ENCODE data around the gene OR4S1.
"Not testable (repeated sequence)": the region's sequence is repeated elsewhere in the genome, so short reads cannot be mapped to it uniquely, and the experiment has no call there.

OR4S1 gene, protein sequence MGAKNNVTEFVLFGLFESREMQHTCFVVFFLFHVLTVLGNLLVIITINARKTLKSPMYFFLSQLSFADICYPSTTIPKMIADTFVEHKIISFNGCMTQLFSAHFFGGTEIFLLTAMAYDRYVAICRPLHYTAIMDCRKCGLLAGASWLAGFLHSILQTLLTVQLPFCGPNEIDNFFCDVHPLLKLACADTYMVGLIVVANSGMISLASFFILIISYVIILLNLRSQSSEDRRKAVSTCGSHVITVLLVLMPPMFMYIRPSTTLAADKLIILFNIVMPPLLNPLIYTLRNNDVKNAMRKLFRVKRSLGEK

DNA sequence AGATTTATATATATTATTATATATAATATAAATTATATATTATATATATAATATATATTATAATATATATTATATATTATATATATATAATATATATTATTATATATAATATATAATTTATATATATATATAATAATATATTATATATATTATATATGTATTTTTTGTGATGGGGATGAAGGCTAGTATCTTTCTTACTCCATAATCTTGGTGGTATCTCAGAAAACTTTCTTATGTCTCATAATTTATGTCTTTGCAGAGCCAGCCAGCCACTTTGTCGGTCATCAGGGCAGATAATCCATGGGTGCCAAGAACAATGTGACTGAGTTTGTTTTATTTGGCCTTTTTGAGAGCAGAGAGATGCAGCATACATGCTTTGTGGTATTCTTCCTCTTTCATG lies at the start of gene OR4S1:
TSS of gene OR4S1 (plus strand) at position 301 of the 400 bp plus-strand sequence. CDS start at position 301, 0 bp downstream.
- no peak for DNase-seq (ENCODE audit: low read depth in 2 of 2)

DNA sequence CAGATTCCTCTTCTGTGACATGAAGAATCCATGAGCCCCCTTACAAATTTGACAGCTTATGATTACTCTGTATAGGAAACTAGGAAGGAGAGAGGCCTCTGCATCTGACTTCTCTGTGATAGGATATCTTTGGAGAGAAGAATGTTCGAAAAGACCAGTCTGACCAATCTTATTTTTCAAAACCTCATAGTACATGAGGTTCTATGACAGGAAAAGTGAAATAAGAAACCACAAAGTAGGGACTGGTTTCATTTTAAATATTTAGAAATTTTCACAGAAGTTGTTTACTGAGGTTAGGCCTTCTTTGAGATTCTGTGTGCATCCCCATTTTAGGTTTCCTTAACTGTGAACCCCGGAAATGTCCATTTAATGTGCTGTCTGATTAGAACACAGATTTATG lies 44.4 kb upstream of the OR4S1 start:
- DNase-seq (ENCODE audit: low read depth in 2 of 2), result no peak

DNA sequence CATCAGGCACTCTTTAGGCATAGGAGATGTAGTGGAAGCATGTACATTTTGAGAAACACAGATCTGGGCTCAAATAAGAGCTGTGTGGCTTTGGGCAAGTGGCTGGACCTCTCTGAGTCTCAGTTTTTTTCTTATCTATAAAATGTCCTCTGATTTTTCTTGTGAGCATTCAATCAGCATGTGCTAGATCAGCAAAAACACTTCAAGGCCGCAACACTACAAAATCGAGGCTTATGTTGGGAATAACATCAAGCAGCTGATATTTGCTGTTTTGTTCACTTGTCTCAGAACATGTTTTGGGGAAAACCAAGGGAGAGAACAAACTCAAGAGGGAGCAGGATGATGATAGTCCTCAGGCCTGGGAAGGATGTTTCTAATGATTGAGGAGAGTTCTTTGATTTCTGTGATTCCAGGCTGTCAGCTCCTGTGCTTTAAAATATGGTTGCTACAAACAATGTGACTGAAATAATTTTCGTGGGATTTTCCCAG lies 42.6 kb upstream of the OR4S1 start, which contains the start of gene OR4X1:
TSS of gene OR4X1 (plus strand) at position 439 of the 489 bp plus-strand sequence. CDS start at position 439, 0 bp downstream.
- no peak for DNase-seq (ENCODE audit: low read depth in 2 of 2)

DNA sequence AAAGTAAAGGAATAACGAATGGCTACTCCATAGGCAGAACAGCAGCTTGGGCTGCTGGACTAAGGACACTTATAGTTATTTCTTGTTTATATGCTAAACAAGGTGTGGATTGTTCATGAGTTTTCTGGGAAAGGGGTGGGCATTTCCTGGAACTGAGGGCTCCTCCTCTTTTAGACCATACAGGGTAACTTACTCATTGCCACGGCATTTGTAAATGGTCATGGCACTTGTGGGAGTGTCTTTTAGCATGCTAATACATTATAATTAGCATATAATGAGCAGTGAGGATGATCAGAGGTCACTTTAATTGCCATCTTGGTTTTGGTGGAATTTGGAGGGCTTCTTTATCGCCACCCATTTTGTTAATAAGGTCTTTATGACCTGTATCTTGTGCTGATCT lies 35.4 kb upstream of the OR4S1 start:
- DNase-seq (ENCODE audit: low read depth in 2 of 2), result no peak

DNA sequence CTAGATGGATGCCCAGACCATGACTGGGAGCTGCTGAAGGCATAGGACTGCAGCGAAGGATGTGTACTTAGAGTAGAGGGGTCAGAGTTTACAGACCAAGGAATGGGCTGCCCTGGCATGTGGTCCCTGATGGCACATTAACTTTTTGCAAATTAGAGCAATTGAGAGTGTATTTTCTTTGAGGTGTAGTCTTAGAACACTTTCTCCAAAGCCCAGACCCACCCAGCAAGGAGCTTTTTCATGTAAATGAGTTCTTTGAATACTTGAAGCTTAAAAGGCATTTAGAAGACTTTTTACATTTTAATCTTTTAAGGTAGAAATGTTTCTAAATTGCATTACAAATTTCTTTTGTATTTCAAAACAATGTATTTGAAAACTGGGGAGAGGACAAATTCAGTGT lies 33.4 kb upstream of the OR4S1 start:
- no peak for DNase-seq (ENCODE audit: low read depth in 2 of 2)

DNA sequence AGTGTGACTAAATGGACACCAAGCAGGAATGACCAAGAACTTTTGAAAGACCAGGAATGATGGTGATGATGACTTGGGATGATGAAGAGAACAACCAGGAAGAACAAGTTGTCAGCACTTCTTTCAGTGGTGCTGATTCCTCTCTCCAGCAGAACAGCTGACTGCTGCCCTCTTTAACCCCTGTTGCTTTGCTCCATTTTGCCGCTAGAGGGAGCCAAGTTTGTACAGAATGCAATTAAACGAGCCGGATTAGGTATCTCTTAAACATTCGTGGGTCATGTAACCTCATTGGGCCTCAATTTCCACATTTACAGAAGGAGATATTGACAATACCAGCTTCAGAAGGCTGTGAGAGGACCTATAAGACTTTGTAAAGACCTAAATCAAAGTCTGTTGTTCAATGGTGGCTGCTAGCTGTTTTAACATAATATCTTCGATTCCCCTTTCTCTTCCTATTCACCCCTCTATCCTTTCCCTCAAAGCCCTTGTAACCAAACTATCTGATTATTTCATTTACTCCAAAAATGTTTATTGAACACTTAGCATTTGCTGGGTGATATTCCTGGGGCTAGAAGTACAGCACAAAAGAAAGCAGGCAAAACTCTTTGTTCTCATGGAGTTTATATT lies 1.9 kb downstream of the OR4S1 start:
- no peak for DNase-seq (ENCODE audit: low read depth in 2 of 2)

DNA sequence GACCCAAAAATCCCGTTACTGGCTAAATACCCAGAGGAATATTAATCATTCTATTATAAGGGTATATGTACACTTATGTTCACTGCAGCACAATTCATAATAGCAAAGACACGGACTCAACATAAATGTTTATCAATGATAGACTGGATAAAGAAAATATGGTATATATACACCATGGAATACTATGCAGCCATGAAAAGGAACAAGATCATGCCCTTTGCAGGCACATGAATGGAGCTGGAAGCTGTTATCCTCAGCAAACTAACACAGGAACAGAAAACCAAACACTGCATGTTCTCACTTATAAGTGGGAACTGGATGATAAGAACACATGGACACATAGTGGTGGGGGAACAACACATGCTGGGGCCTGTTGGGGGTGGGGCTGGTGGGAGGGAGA lies 7.6 kb downstream of the OR4S1 start:
- DNase-seq (ENCODE audit: low read depth in 2 of 2), result not testable (repeated sequence)

DNA sequence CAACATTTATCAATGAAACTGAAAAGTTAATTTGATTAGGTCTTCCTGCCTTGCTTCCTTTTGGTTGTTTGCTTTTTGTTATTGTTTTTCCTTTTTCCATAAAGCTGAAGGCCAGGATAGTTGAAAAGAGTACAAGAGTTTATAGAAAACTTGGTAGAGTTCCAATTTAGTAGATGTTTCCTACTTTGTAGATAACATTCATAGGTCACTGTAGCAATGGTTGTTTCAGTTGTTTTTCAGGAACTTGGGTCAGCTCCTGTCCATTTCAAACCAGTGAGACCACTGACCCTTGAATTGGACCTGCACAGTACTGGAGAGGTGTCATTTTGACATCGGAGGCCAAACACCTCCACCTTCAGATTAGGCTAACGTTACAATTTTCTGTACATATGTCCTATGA lies 13.8 kb downstream of the OR4S1 start:
- DNase-seq (ENCODE audit: low read depth in 2 of 2), result not testable (repeated sequence)

DNA sequence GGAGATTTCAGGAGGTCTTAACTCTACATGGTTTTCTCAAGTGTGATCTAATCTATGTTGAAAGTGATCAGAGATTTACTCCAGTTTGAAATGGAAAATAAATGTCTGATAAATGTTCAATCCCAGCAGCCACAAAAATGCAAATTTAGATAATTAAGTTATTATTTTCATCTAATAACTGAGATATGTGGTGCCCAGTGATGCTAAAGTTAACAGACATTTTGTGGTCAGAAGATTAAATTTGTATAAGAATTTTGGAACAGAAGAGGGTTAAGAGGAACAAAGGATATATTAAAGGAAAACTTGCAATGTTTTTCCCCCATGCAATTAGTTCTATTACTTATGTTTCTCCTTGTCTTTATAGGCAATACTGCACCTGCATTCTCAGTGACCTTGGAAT lies 18.6 kb downstream of the OR4S1 start, which contains the start of gene OR4C3:
TSS of gene OR4C3 (plus strand) at position 301 of the 400 bp plus-strand sequence. CDS start 102 bp downstream, outside the sequence.
- DNase-seq (ENCODE audit: low read depth in 2 of 2), result not testable (repeated sequence)

DNA sequence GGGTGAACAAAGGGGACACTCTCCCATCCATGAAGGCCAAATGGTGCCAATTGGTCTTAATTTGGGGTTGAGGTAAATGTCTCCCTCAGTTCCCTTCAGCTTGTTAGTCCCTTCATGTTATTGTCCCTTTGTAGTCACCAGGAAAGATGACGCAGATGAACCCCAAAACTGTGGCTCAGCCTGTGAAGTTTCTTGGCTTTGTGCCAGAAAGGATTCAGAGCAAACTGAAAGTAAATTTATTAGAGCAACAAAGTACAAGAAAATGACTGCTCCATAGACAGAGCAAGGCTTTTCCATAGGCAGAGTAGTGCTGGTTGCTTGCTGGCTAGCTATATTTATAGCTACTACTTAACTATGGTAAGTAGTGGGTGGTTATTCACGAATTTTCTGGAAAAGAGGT lies 35.4 kb downstream of the OR4S1 start:
- DNase-seq (ENCODE audit: low read depth in 2 of 2), result no peak

DNA sequence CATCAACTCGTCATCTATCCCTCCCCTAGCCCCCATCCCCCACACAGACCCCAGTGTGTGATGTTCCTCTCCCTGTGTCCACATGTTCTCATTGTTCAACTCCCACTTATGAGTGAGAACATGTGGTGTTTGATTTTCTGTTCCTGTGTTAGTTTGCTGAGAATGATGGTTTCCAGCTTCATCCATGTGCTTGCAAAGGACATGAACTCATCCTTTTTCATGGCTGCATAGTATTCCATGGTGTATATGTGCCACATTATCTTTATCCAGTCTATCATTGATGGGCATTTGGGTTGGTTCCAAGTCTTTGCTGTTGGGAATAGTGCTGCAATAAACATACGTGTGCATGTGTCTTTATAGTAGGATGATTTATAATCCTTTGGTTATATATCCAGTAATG lies 36.5 kb downstream of the OR4S1 start:
- not testable (repeated sequence) for DNase-seq (ENCODE audit: low read depth in 2 of 2)

DNA sequence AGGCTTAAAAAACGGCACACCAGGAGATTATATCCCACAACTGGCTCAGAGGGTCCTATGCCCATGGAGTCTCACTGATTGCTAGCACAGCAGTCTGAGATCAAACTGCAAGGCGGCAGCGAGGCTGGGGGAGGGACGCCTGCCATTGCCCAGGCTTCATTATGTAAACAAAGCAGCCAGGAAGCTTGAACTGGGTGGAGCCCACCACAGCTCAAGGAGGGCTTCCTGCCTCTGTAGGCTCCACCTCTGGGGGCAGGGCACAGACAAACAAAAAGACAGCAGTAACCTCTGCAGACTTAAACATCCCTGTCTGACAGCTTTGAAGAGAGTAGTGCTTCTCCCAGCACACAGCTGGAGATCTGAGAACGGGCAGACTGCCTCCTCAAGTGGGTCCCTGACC lies 40.3 kb downstream of the OR4S1 start:
- not testable (repeated sequence) for DNase-seq (ENCODE audit: low read depth in 2 of 2)

DNA sequence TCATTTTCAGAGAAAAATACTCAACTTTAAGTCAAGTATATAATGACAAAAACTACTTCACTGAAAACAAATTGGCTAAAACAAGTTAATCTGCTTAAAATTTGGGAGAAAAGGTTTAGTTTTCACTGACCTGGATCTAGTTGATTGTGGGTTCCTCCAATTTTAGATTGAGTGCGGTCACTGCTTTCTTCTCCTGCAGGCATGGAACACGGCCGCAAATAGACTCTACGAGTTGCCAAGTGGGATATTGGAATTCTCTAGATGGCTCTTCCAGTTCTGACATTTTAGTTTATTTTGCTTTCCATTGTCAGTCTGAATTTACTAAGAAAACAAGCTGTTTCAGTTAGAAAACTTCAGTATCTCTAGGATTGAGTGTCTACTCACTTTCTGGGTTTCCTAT lies 48.0 kb downstream of the OR4S1 start:
- no peak for DNase-seq (ENCODE audit: low read depth in 2 of 2)

DNA sequence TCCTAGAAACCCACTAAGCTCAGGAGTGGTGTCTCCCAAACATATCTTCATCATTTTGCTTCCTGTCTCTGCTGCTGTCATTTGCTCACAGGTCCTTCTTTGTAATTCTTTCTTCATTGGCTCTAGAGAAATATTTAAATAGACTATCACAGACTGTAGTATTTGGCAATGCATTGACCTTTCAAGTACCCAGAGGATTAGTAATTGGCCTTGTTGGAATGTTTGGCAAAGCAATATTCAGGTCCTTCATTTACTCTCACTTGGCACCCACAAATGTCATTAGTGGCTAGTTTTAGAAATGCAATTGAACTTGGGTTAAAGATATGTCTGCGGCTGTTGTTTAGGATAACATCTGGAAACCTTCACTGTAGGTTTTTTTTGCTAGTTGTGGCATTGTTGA lies 48.7 kb downstream of the OR4S1 start:
- no peak for DNase-seq (ENCODE audit: low read depth in 2 of 2)

Measured in fibroblast of skin of left quadriceps (primary cell).